ENCODE results near the gene CYP1B1.

- TF ChIP-seq ZNF274 (IDR thresholded peaks at IDR 0.05; ENCODE audit: low read depth, low read length) (no peak), YY1 (IDR thresholded peaks at IDR 0.05; ENCODE audit: insufficient read depth, insufficient read length) (no peak), SUZ12 (IDR thresholded peaks at IDR 0.05; ENCODE audit: extremely low read depth, insufficient read depth, insufficient read length) (no peak)
Observed at GRCh38 chr2:38075507-38076151, at the start of gene CYP1B1.

Data from NT2/D1 (cell line).